ENCODE results near the gene NOTCH1.

The NOTCH1 gene

GRCh38 chr9:136485049-136486045 is 60.5 kb downstream of the NOTCH1 start:
- no peaks in the 10 kb centered on the region for H3K9me2 ChIP-seq (replicated peaks; ENCODE audit: insufficient read depth, low read length)
- peaks cover 25% of the 10 kb centered on the region for H3K79me2 ChIP-seq (ENCODE audit: low read length)
- H2AFZ ChIP-seq (ENCODE audit: low read length) = no peak overlapping the region
- H3K9me3 ChIP-seq (replicated peaks; ENCODE audit: insufficient read depth, low read length) = no peaks in the 10 kb centered on the region
- peaks cover 17% of the 10 kb centered on the region for H3K4me1 ChIP-seq (ENCODE audit: low read length)
- H3K36me3 ChIP-seq (replicated peaks; ENCODE audit: insufficient read depth, low read length) = no peaks in the 10 kb centered on the region
- peak; percentile 63 for DNase-seq
- peaks cover 25% of the 10 kb centered on the region for H3K27me3 ChIP-seq (replicated peaks; ENCODE audit: insufficient read depth, low read length)
- peaks cover 12% of the 10 kb centered on the region; the same call in 1 of the 2 replicates for H3F3A ChIP-seq (ENCODE audit: insufficient read depth, low read length)
- no peak overlapping the region for H3K4me3 ChIP-seq (ENCODE audit: low read length)
- 0 out of 2 replicates have a peak overlapping the region, but pooled peaks have one; percentile 2 for H3K4me2 ChIP-seq (ENCODE audit: low read depth, low read length)
- peaks cover 8% of the 10 kb centered on the region for H4K20me1 ChIP-seq (ENCODE audit: insufficient read depth, low read length)
- H3K27ac ChIP-seq (ENCODE audit: low read length) = no peak overlapping the region
- H3K9ac ChIP-seq (ENCODE audit: low read length) = no peak overlapping the region
- TF ChIP-seq EZH2phosphoT487 (IDR thresholded peaks at IDR 0.05; ENCODE audit: low read length) (no peak), CTCF (IDR thresholded peaks at IDR 0.05; ENCODE audit: low read length) (peak; percentile 88)

GRCh38 chr9:136484153-136485048 is 61.4 kb downstream of the NOTCH1 start:
- H3K9me3 ChIP-seq (replicated peaks; ENCODE audit: insufficient read depth, low read length) = no peaks in the 10 kb centered on the region
- peaks cover 17% of the 10 kb centered on the region for H3K4me1 ChIP-seq (ENCODE audit: low read length)
- no peaks in the 10 kb centered on the region for H3K9me2 ChIP-seq (replicated peaks; ENCODE audit: insufficient read depth, low read length)
- H3K27me3 ChIP-seq (replicated peaks; ENCODE audit: insufficient read depth, low read length) = peaks cover 25% of the 10 kb centered on the region
- H2AFZ ChIP-seq (ENCODE audit: low read length) = peak overlapping the region; percentile 49
- peak overlapping the region; percentile 87 for H3K4me2 ChIP-seq (ENCODE audit: low read depth, low read length)
- H3K9ac ChIP-seq (ENCODE audit: low read length) = peak overlapping the region; percentile 99; the same call in 1 of the 2 replicates
- H4K20me1 ChIP-seq (ENCODE audit: insufficient read depth, low read length) = peaks cover 8% of the 10 kb centered on the region
- no peak overlapping the region for H3K27ac ChIP-seq (ENCODE audit: low read length)
- no peak for TF ChIP-seq CTCF (IDR thresholded peaks at IDR 0.05; ENCODE audit: low read length)
- no peak for TF ChIP-seq EZH2 (optimal IDR thresholded peaks at IDR 0.05; ENCODE audit: low read depth, low read length)
- TF ChIP-seq EZH2phosphoT487 (IDR thresholded peaks at IDR 0.05; ENCODE audit: low read length) = no peak
- no peaks in the 10 kb centered on the region for H3K36me3 ChIP-seq (replicated peaks; ENCODE audit: insufficient read depth, low read length)
- H3F3A ChIP-seq (ENCODE audit: insufficient read depth, low read length) = peaks cover 12% of the 10 kb centered on the region; the same call in 1 of the 2 replicates
- no peak for DNase-seq
- H3K4me3 ChIP-seq (ENCODE audit: low read length) = peak overlapping the region; percentile 87
- peaks cover 34% of the 10 kb centered on the region for H3K79me2 ChIP-seq (ENCODE audit: low read length)

- TF ChIP-seq EZH2phosphoT487 (IDR thresholded peaks at IDR 0.05; ENCODE audit: low read length) (no peak), CTCF (IDR thresholded peaks at IDR 0.05; ENCODE audit: low read length) (no peak), EZH2 (optimal IDR thresholded peaks at IDR 0.05; ENCODE audit: low read depth, low read length) (no peak)
- H3K4me2 ChIP-seq (ENCODE audit: low read depth, low read length) = peak overlapping the region; percentile 87
- no peaks in the 10 kb centered on the region for H3K9me2 ChIP-seq (replicated peaks; ENCODE audit: insufficient read depth, low read length)
- peaks cover 17% of the 10 kb centered on the region for H3K4me1 ChIP-seq (ENCODE audit: low read length)
- peaks cover 13% of the 10 kb centered on the region for H4K20me1 ChIP-seq (ENCODE audit: insufficient read depth, low read length)
- H3F3A ChIP-seq (ENCODE audit: insufficient read depth, low read length) = peaks cover 12% of the 10 kb centered on the region; the same call in 1 of the 2 replicates
- H3K79me2 ChIP-seq (ENCODE audit: low read length) = peaks cover 42% of the 10 kb centered on the region
- peak; percentile 95 for DNase-seq
- peak overlapping the region; percentile 93 for H2AFZ ChIP-seq (ENCODE audit: low read length)
- peak overlapping the region; percentile 99 for H3K9ac ChIP-seq (ENCODE audit: low read length)
- peaks cover 25% of the 10 kb centered on the region for H3K27me3 ChIP-seq (replicated peaks; ENCODE audit: insufficient read depth, low read length)
- H3K9me3 ChIP-seq (replicated peaks; ENCODE audit: insufficient read depth, low read length) = no peaks in the 10 kb centered on the region
- H3K36me3 ChIP-seq (replicated peaks; ENCODE audit: insufficient read depth, low read length) = no peaks in the 10 kb centered on the region
- peak overlapping the region; percentile 87 for H3K4me3 ChIP-seq (ENCODE audit: low read length)
- H3K27ac ChIP-seq (ENCODE audit: low read length) = peak overlapping the region; percentile 100
Observed at GRCh38 chr9:136483589-136484152, 62.2 kb downstream of the NOTCH1 start.
